OCI-LY3 (cell line): Measurements from ENCODE around the gene ASCC1.
A peak's percentile ranks its signal among the peaks of the same experiment; 100 is the strongest.

Experiments
- H2AFZ ChIP-seq: fragments of 200-600, 300-600 bp; shearing (Covaris generic); 2 replicates; pipeline ENCODE4 v1.6.0; 2014; ENCODE audit warnings: antibody characterized with exemption, low read depth, low read length
- H3K27ac ChIP-seq: fragments of 200-600, 300-600 bp; sonication (generic); 2 replicates; pipeline ENCODE4 v1.5.1; 2014; ENCODE audit warnings: mild to moderate bottlenecking, low read length, moderate library complexity, mixed read lengths
- H3K27me3 ChIP-seq: fragments of 200-600, 300-600 bp; sonication (generic); 2 replicates; pipeline ENCODE4 v1.6.1; 2014; ENCODE audit warnings: low read depth, low read length, mixed read lengths
- H3K36me3 ChIP-seq: fragments of 200-600, 300-600 bp; sonication (generic); replicated peaks from 2 replicates; pipeline ENCODE3; 2014; ENCODE audit warnings: low read depth, low read length, mixed read lengths
- H3K4me1 ChIP-seq: fragments of 300-600, 200-600 bp; sonication (generic); 2 replicates; pipeline ENCODE4 v1.6.1; 2014; ENCODE audit warnings: low read length, mixed read lengths
- H3K4me2 ChIP-seq: fragments of 200-600, 300-600 bp; sonication (generic); 2 replicates; pipeline ENCODE4 v1.6.1; 2014; ENCODE audit warnings: low read length, mixed read lengths
- H3K4me3 ChIP-seq: fragments of 300-600, 200-600 bp; sonication (generic); 2 replicates; pipeline ENCODE4 v1.5.1; 2014; ENCODE audit warnings: antibody characterized with exemption, mild to moderate bottlenecking, low read length, moderate library complexity
- H3K79me2 ChIP-seq: fragments of 300-600, 200-600 bp; shearing (Covaris generic); 2 replicates; pipeline ENCODE4 v1.6.1; 2014; ENCODE audit warnings: mild to moderate bottlenecking, low read length, mixed read lengths
- H3K9ac ChIP-seq: fragments of 300-600, 200-600 bp; shearing (Covaris generic); 2 replicates; pipeline ENCODE4 v1.6.0; 2014; ENCODE audit warnings: mild to moderate bottlenecking, low read length, moderate library complexity
- H3K9me3 ChIP-seq: fragments of 200-600, 300-600 bp; shearing (Covaris generic); 2 replicates; pipeline ENCODE4 v1.6.1; 2014; ENCODE audit warnings: low read length, mixed read lengths; ENCODE audit not compliant: insufficient read depth
- H4K20me1 ChIP-seq: fragments of 200-600, 300-600 bp; sonication (generic); 2 replicates; pipeline ENCODE4 v1.6.1; 2016; ENCODE audit warnings: low read length, mixed read lengths; ENCODE audit not compliant: insufficient read depth
- EZH2phosphoT487 ChIP-seq: fragments of 200-600 bp; shearing (Covaris generic); IDR thresholded peaks from 2 replicates; pipeline ENCODE4 v1.6.1; 2018; ENCODE audit warnings: antibody characterized with exemption, mixed run types, low read depth
- TF ChIP-seq, protein P1 (sequence below): fragments of 200-600, 300-600 bp; sonication (generic); IDR thresholded peaks from 2 replicates; pipeline ENCODE4 v1.5.1; 2014; ENCODE audit warnings: antibody characterized with exemption, low read length, low read depth

ASCC1 gene

DNA sequence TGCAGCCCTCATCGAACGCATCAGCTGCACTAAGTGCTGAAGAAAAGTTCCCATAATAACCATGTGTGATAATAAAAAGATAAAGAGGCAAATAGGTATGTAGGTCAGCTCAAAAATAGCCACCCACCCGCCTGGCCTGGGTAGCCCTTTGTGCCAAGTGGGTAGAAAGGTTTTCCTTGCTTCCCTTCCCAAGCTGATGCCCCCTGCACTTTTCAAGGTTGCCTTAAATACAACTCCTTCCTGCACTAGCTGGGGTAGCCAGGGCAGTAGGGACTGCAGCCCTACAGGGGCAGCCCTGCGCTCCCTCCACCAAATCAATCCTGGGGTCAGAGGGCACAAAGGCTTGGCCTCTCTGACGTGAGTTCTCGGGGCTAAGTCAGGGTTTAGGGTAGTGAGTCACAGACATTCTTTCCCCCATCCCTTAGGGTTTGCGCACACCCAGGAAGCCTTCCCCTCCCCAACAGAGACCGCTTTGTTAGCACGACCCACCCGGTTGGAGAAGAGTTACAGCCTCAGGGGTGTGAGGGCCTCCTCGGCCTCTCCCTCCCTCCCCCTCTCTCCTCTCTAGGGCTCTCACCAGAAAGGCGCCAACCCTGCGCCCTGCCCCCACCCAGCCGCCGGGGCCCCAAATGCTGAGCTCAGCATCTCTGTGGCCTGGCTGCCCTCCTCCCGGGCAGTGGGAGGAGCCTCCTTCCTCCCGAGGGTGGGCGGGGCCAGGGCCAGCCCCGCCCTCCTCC, 44.3 kb upstream of the ASCC1 start:
- peaks cover 67% of the 10 kb centered on the region for H3K4me1 ChIP-seq
- H3K79me2 ChIP-seq: no peaks in the 10 kb centered on the region
- TF ChIP-seq EZH2phosphoT487: no peak
- TF ChIP-seq, protein P1, sequence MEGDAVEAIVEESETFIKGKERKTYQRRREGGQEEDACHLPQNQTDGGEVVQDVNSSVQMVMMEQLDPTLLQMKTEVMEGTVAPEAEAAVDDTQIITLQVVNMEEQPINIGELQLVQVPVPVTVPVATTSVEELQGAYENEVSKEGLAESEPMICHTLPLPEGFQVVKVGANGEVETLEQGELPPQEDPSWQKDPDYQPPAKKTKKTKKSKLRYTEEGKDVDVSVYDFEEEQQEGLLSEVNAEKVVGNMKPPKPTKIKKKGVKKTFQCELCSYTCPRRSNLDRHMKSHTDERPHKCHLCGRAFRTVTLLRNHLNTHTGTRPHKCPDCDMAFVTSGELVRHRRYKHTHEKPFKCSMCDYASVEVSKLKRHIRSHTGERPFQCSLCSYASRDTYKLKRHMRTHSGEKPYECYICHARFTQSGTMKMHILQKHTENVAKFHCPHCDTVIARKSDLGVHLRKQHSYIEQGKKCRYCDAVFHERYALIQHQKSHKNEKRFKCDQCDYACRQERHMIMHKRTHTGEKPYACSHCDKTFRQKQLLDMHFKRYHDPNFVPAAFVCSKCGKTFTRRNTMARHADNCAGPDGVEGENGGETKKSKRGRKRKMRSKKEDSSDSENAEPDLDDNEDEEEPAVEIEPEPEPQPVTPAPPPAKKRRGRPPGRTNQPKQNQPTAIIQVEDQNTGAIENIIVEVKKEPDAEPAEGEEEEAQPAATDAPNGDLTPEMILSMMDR: no peak
- H4K20me1 ChIP-seq: no peaks in the 10 kb centered on the region
- peak overlapping the region; percentile 96 for H3K4me2 ChIP-seq
- H3K27ac ChIP-seq: peak overlapping the region; percentile 98
- peak overlapping the region; percentile 83 for H3K4me3 ChIP-seq
- no peaks in the 10 kb centered on the region for H3K9me3 ChIP-seq
- H3K27me3 ChIP-seq: peaks cover 3% of the 10 kb centered on the region; the same call in 1 of the 2 replicates
- peak overlapping the region; percentile 75 for H2AFZ ChIP-seq
- no peaks in the 10 kb centered on the region for H3K36me3 ChIP-seq
- H3K9ac ChIP-seq: peak overlapping the region; percentile 81

DNA sequence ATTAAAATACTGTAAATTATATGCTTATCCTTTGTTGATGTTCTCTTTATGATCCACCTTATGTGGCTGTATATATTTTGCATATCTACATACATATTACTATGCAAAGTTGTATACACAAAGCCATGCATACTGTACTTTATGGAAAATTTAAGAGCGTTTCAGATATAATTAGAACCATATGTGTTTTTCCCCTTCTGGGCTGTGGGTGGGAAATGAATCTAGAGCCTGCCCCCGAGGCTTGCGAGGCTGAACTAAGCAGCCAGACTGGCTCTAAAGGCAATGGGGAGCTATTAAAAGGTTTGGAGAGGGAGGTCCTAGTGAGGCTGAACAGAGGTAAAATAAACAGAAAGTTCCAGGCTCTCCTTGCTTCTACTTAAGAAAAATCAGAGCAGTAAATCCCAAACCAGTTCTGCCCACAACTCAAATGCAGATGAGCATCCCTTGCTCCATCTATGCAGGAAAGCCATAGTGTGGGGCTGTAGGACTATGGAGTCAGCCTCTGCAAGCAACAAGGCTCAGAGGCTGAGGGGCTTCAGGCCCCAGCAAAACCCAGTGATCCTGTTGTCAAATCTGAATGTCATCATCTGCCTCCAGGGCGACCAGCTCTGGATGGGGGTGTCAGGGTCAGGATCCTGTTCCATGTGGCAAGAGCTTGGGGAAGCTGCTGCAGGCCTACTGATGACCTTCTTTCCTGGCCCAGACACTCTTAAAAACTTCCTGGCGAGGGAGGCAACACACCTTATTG, 43.6 kb upstream of the ASCC1 start:
- peak overlapping the region; percentile 81 for H3K9ac ChIP-seq
- H4K20me1 ChIP-seq: no peaks in the 10 kb centered on the region
- H3K36me3 ChIP-seq: no peaks in the 10 kb centered on the region
- no peaks in the 10 kb centered on the region for H3K79me2 ChIP-seq
- H2AFZ ChIP-seq: no peak overlapping the region
- H3K9me3 ChIP-seq: no peaks in the 10 kb centered on the region
- peak overlapping the region; percentile 83 for H3K4me3 ChIP-seq
- H3K4me1 ChIP-seq: peaks cover 74% of the 10 kb centered on the region
- H3K4me2 ChIP-seq: peak overlapping the region; percentile 96
- TF ChIP-seq, protein P1: no peak
- TF ChIP-seq EZH2phosphoT487: no peak
- peak overlapping the region; percentile 98 for H3K27ac ChIP-seq
- peaks cover 3% of the 10 kb centered on the region; the same call in 1 of the 2 replicates for H3K27me3 ChIP-seq

DNA sequence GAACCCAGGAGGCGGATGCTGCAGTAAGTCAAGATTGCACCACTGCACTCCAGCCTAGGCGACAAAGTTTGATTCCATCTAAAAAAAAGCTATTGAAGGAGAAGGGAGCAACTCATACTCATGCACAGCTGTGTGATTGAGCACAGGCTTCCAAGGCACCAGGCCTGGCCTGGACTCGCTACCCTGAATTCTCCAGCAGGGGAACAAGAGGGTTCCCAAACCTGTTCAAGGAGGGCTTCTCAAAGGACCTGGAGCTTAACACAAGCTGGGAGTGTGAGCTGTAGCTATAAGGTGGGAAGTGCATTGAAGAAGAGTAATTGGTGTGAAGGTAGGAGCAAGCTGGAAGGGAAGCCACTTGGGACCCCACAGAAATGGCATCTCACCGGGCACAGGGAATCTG, 42.5 kb upstream of the ASCC1 start:
- no peaks in the 10 kb centered on the region for H3K36me3 ChIP-seq
- no peak overlapping the region for H2AFZ ChIP-seq
- H3K9me3 ChIP-seq: no peaks in the 10 kb centered on the region
- H3K27me3 ChIP-seq: peaks cover 3% of the 10 kb centered on the region; the same call in 1 of the 2 replicates
- no peak overlapping the region for H3K9ac ChIP-seq
- H3K4me1 ChIP-seq: peaks cover 73% of the 10 kb centered on the region
- no peaks in the 10 kb centered on the region for H4K20me1 ChIP-seq
- TF ChIP-seq, protein P1: no peak
- TF ChIP-seq EZH2phosphoT487: no peak
- H3K4me3 ChIP-seq: no peak overlapping the region
- no peaks in the 10 kb centered on the region for H3K79me2 ChIP-seq
- H3K27ac ChIP-seq: no peak overlapping the region
- H3K4me2 ChIP-seq: no peak overlapping the region; the same call in 1 of the 2 replicates
